ENCODE measurements around the gene MAPK1.

DNA sequence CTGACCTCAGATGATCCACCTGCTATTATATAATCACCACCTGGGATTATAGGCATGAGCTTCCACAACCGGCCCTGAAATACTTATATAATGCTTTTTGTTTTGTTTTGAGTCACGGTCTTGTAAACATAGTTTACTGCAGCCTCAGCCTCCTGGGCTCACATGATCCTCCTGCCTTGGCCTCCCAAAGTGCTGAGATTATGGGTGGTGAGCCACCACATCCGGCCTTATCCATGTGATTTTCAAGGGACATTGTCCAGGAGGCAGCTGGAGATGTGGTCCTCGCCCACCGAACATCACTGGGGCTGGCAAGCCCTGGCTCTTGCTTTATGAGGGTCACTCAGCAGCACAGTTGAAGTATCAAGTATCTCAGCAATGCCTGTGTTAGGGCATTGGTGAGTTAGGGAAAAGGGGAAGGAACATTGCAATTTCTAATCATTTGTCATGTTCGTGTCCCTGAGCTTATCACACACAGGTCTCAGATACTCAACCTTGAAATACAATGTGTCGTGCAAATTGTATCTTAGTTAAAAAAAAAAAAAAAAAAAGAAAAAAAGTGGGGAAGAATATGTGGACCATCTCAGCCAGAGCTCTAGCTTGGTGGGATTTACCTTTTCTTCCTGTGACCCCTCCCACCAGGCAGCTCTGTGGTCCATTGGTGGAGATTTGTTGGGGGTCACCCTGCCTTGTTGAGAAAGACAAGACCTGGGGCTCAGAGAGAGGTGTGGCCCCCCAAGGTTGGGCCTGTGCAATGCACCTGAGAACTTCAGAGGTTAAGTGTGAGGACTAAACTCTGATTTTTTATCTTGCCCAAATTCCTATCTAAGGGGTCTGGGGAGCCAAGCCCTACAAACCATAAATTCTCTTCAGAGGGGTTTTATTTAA, 40.4 kb upstream of the MAPK1 start:
- TF ChIP-seq, protein P1, sequence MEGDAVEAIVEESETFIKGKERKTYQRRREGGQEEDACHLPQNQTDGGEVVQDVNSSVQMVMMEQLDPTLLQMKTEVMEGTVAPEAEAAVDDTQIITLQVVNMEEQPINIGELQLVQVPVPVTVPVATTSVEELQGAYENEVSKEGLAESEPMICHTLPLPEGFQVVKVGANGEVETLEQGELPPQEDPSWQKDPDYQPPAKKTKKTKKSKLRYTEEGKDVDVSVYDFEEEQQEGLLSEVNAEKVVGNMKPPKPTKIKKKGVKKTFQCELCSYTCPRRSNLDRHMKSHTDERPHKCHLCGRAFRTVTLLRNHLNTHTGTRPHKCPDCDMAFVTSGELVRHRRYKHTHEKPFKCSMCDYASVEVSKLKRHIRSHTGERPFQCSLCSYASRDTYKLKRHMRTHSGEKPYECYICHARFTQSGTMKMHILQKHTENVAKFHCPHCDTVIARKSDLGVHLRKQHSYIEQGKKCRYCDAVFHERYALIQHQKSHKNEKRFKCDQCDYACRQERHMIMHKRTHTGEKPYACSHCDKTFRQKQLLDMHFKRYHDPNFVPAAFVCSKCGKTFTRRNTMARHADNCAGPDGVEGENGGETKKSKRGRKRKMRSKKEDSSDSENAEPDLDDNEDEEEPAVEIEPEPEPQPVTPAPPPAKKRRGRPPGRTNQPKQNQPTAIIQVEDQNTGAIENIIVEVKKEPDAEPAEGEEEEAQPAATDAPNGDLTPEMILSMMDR (IDR thresholded peaks at IDR 0.05; ENCODE audit: low read length), result no peak
- TF ChIP-seq EZH2phosphoT487 (IDR thresholded peaks at IDR 0.05; ENCODE audit: low read length), result no peak

Data from MM.1S (cell line).